ENCODE results near the gene FFAR3.
"Not testable (repeated sequence)": the region's sequence is repeated elsewhere in the genome, so short reads cannot be mapped to it uniquely, and the experiment has no call there.

The FFAR3 gene

GRCh38 chr19:35351411-35352176 lies 6.7 kb upstream of the FFAR3 start:
- DNase-seq, result no peak

- no peak for DNase-seq
These were observed 6.1 kb upstream of the FFAR3 start for GRCh38 chr19:35352177-35352447.

- peak; percentile 9 to 28 (median 16) for DNase-seq
These were observed 5.6 kb upstream of the FFAR3 start for GRCh38 chr19:35352448-35353304.

- no peak for DNase-seq
These were observed 4.6 kb upstream of the FFAR3 start for GRCh38 chr19:35353635-35354034.

- DNase-seq, result no peak
These were observed 3.4 kb upstream of the FFAR3 start for GRCh38 chr19:35354898-35355297.

GRCh38 chr19:35355791-35356460 lies 2.3 kb upstream of the FFAR3 start:
- DNase-seq, result no peak

- DNase-seq, result not testable (repeated sequence)
These were observed 574 bp downstream of the FFAR3 start for GRCh38 chr19:35358834-35359233.

GRCh38 chr19:35359395-35359794 lies 1.1 kb downstream of the FFAR3 start:
- DNase-seq, result not testable (repeated sequence)

GRCh38 chr19:35360081-35360480 lies 1.8 kb downstream of the FFAR3 start:
- DNase-seq, result not testable (repeated sequence)

- no peak for DNase-seq
These were observed 2.7 kb downstream of the FFAR3 start for GRCh38 chr19:35360880-35361420.

- no peak for DNase-seq
These were observed 4.2 kb downstream of the FFAR3 start for GRCh38 chr19:35362261-35363000.

- DNase-seq, result no peak
These were observed 4.8 kb downstream of the FFAR3 start for GRCh38 chr19:35363001-35363590.

GRCh38 chr19:35363711-35364425 lies 5.6 kb downstream of the FFAR3 start:
- DNase-seq, result no peak

GRCh38 chr19:35365303-35365702 lies 7.0 kb downstream of the FFAR3 start:
- no peak for DNase-seq

- no peak for DNase-seq
These were observed 10.1 kb downstream of the FFAR3 start for GRCh38 chr19:35368378-35368777.

- DNase-seq, result no peak
These were observed 11.3 kb downstream of the FFAR3 start for GRCh38 chr19:35369522-35369921.

GRCh38 chr19:35370722-35371121 lies 12.5 kb downstream of the FFAR3 start, which contains the start of gene GPR42:
GPR42 (plus strand) TSS chr19:35371068; CDS start chr19:35371360, 292 bp downstream.
- no peak for DNase-seq

- no peak for DNase-seq
These were observed 15.2 kb downstream of the FFAR3 start for GRCh38 chr19:35373492-35373891.

GRCh38 chr19:35374031-35374430 lies 15.8 kb downstream of the FFAR3 start:
- DNase-seq, result not testable (repeated sequence)

- no peak for DNase-seq
These were observed 17.4 kb downstream of the FFAR3 start for GRCh38 chr19:35375505-35376307.

- DNase-seq, result no peak
These were observed 19.4 kb downstream of the FFAR3 start for GRCh38 chr19:35377656-35378055.

Data from activated CD4-positive, CD25-positive, alpha-beta regulatory T cell (primary cell).